Posterior vena cava (tissue), 2 donors: ENCODE results near the gene SERPIND1. TPM values are rescaled to one million over a fixed set of nuclear protein-coding genes. Genes with fewer than 3 reads are reported as not detected.

Source experiments
- DNase-seq: peaks from one replicate; pipeline ENCODE4 v3.0.0-alpha.2; 2020; ENCODE audit warnings: low spot score
- intact Hi-C, 2 donors: fragments of 100-400 bp; cut with DNase I; formaldehyde crosslinking; loops; one replicate each; pipeline versions ENCODE4 v1.14.1 to v1.14.2; 2022 to 2023
- total RNA-seq, 2 donors: library from RNA; stranded (reverse); fragmentation: NEBNext Ultra II Directional; extraction: Animal tissue kit (Norgen Biotek cat#: 25700); gene quantifications; one replicate each; pipeline ENCODE4 v1.2.1, GENCODE V29; 2021
- donor health status: DM: yes; HTN: yes; CAD: no.
- donor health status: DM: yes; HTN: yes; CAD: no.

Gene SERPIND1
- total RNA-seq, 2 donors from 2014 or later: not detected

DNA sequence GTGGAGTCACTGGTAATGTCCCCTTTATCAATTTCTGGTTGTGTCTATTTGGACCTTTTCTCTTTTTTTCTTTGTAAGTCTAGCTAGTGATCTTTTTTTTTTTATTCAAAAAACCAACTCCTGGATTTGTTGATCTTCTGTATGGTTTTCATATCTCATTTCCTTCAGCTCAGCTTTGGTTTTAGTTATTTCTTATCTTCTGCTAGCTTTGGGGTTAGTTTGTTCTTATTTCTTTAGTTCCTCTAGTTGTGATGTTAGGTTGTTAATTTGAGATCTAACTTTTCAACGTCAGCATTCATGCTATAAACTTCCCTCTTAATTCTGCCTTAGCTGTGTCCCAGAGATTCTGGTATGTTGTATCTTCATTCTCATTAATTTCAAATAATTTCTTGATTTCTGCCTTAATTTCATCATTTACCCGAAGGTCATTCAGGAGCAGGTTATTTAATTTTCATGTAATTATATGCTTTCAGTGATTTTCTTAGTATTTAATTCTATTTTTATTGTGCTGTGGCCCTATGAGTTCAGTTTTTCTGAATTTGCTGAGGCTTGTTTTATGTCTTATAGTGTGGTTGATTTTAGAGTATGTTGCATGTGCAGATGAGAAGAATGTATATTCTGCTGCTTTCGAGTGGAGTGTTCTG, 55.7 kb downstream of the SERPIND1 start:
- intact Hi-C loops: no loop called here
- no peak for DNase-seq

DNA sequence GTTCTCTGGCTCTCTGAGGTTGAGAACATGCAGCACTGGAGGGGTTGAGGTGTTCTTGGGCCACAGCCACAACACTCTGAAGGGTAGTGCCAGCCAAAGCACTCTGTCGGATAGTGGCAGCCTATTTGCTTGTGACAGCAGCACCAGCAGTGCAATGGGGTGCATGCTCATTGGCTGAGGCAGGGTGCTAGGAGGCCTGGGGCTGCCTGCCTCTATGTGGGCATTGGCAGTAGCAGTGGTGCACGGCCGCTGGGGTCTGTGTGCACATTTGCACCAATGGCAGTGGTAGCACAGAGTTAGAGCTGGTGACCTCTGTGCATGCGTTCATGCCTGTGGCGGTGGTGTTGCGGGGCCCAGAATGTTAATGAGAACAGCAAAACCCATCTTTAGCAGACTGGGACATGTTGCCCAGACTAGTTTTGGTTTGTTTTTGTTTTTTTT, 59.3 kb downstream of the SERPIND1 start:
- no peak for DNase-seq
- intact Hi-C loops: no loop called here

DNA sequence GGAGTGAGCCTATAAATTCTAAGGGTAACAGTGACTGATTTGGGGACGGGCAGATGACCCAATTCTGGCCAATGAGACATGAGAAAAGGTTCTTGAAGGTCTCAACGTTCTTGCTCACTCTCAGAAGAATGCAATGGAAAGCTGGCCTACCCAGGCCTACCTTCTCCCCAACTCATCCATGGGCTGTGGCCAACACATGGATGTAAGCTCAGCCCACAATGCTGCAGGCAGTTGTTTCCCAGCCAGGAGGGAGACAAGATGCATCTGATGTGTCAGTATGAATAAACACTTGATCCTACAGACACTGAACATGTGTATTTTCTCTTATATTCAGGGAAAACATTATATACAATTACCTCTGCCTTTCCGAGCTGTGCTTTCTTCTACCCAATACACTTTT, 60.3 kb downstream of the SERPIND1 start:
- intact Hi-C loops: no loop called here
- DNase-seq: no peak

DNA sequence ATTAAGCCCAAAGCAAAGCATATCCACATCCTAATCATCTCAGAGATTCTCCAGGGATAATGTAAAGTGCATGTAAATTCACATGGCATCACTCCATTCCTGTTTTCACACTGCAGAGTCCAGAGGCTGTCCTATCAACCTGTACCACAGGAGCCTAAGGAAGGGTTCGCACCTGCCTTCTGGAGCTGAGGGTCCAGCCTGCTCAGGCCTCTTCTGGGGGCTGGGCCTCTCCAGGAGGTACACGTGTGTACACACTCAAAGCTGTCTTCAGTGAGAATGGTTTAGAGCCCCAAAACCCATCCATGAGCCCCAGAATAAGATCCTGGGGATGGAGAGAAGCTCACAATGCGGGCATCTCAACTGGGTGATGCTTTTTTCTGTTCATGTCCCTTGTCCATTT, 60.8 kb downstream of the SERPIND1 start:
- DNase-seq: no peak
- intact Hi-C loops: no loop called here

Other genes with a start within 250 kb of the SERPIND1 start
- 10 to 100 TPM; 83.9 to 97.9 TPM for gene PI4KA, start 84.7 kb downstream of the SERPIND1 start, total RNA-seq
- gene SNAP29, start 84.9 kb downstream of the SERPIND1 start, total RNA-seq: 10 to 100 TPM; 22.9 to 25.5 TPM
- gene CRKL, start 143.3 kb downstream of the SERPIND1 start, total RNA-seq: 10 to 100 TPM; 36.7 to 37.5 TPM
- gene AIFM3, start 193.1 kb downstream of the SERPIND1 start, total RNA-seq: 1 to 10 TPM in 1 of 2 donors, under 1 TPM in 1; 0.62 to 2.6 TPM
- 10 to 100 TPM; 46.1 to 56.3 TPM for gene LZTR1, start 208.2 kb downstream of the SERPIND1 start, total RNA-seq
- 10 to 100 TPM; 16.4 to 20.5 TPM for gene THAP7, start 228.0 kb downstream of the SERPIND1 start, total RNA-seq
- 1 to 10 TPM in 1 of 2 donors, under 1 TPM in 1; 0.19 to 1.0 TPM for gene P2RX6, start 241.1 kb downstream of the SERPIND1 start, total RNA-seq